HL-60 (cell line): ENCODE results near the gene ZSCAN25.
"Not testable (repeated sequence)": the region's sequence is repeated elsewhere in the genome, so short reads cannot be mapped to it uniquely, and the experiment has no call there.

Experiments
- DNase-seq, 2 experiments: peaks; one replicate each; pipeline ENCODE4 v3.0.0-alpha.2; 2010 to 2020; ENCODE audit warnings: low read depth in 1 of 2, low spot score in 1 of 2
- H3K27ac ChIP-seq: fragments of 250-450 bp; sonication (Bioruptor Pico); replicated peaks from 2 replicates; pipeline ENCODE4 v1.5.1; 2020; ENCODE audit warnings: mild to moderate bottlenecking, moderate library complexity
- H3K27me3 ChIP-seq: fragments of 250-450 bp; sonication (Bioruptor Pico); 2 replicates; pipeline ENCODE4 v1.5.1; 2021; ENCODE audit warnings: mild to moderate bottlenecking, moderate library complexity; ENCODE audit not compliant: insufficient read depth, poor library complexity, severe bottlenecking
- H3K4me3 ChIP-seq: replicated peaks from 2 replicates; pipeline ENCODE4 v1.5.1; 2011; ENCODE audit warnings: mild to moderate bottlenecking, control low read depth, low read length; ENCODE audit not compliant: insufficient read depth
- CTCF ChIP-seq: IDR thresholded peaks from one replicate; pipeline ENCODE4 v1.5.1; 2011; ENCODE audit warnings: low read length, control low read depth, inconsistent platforms; ENCODE audit not compliant: insufficient read depth
- GABPA ChIP-seq: IDR thresholded peaks from 2 replicates; pipeline ENCODE4 v1.6.1; 2012; ENCODE audit warnings: low read depth
- POLR2AphosphoS5 ChIP-seq: IDR thresholded peaks from 2 replicates; pipeline ENCODE4 v1.6.1; 2012; ENCODE audit warnings: low read depth
- REST ChIP-seq: IDR thresholded peaks from 2 replicates; pipeline ENCODE4 v1.6.1; 2012; ENCODE audit warnings: low read depth; ENCODE audit not compliant: insufficient replicate concordance
- SPI1 ChIP-seq: IDR thresholded peaks from 2 replicates; pipeline ENCODE4 v1.6.1; 2012; ENCODE audit warnings: low read depth, mild to moderate bottlenecking, borderline replicate concordance

Gene ZSCAN25

GRCh38 chr7:99576251-99576650 is 40.5 kb upstream of the ZSCAN25 start:
- TF ChIP-seq REST (no peak), CTCF (no peak), SPI1 (no peak), POLR2AphosphoS5 (no peak), GABPA (no peak)
- no peak overlapping the region for H3K27ac ChIP-seq

GRCh38 chr7:99579281-99579955 is 37.3 kb upstream of the ZSCAN25 start:
- TF ChIP-seq POLR2AphosphoS5 (no peak), REST (no peak), CTCF (no peak), SPI1 (no peak), GABPA (no peak)
- H3K27me3 ChIP-seq, result peaks cover 12% of the 10 kb centered on the region
- no peak overlapping the region for H3K4me3 ChIP-seq
- DNase-seq, result no peak
- no peak overlapping the region for H3K27ac ChIP-seq

More at GRCh38 chr7:99576251-99576650, 40.5 kb upstream of the ZSCAN25 start:
- Histone ChIP-seq H3K27me3 (peaks cover 12% of the 10 kb centered on the region), H3K4me3 (no peak overlapping the region)
- no peak for DNase-seq

GRCh38 chr7:99579956-99580777 is 36.6 kb upstream of the ZSCAN25 start:
- peak overlapping the region; percentile 23 for H3K4me3 ChIP-seq
- peaks cover 12% of the 10 kb centered on the region for H3K27me3 ChIP-seq
- no peak overlapping the region for H3K27ac ChIP-seq
- no peak for TF ChIP-seq POLR2AphosphoS5
- TF ChIP-seq SPI1, result no peak
- no peak for TF ChIP-seq CTCF
- no peak for TF ChIP-seq REST
- TF ChIP-seq GABPA, result no peak
- no peak for DNase-seq

GRCh38 chr7:99580778-99581332 is 35.9 kb upstream of the ZSCAN25 start:
- H3K27me3 ChIP-seq, result peaks cover 12% of the 10 kb centered on the region
- not testable (repeated sequence) for DNase-seq, H3K4me3 ChIP-seq, H3K27ac ChIP-seq
